ENCODE results near the gene PUS3.

Gene PUS3

GRCh38 chr11:125934473-125934872 is 31.5 kb upstream of the PUS3 start:
- no peaks in the 10 kb centered on the region for H3K27me3 ChIP-seq (ENCODE audit: control insufficient read depth, insufficient read depth, low read length)
- H3K36me3 ChIP-seq (ENCODE audit: control insufficient read depth, insufficient read depth, low read length): no peaks in the 10 kb centered on the region
- H3K27ac ChIP-seq (ENCODE audit: low read depth, low read length): no peak overlapping the region
- H3K9ac ChIP-seq (ENCODE audit: low read length): no peak overlapping the region
- peaks cover 23% of the 10 kb centered on the region for H3K4me1 ChIP-seq (ENCODE audit: control insufficient read depth, insufficient read depth, low read length)
- no peak overlapping the region for H3K4me3 ChIP-seq (ENCODE audit: low read length)

DNA sequence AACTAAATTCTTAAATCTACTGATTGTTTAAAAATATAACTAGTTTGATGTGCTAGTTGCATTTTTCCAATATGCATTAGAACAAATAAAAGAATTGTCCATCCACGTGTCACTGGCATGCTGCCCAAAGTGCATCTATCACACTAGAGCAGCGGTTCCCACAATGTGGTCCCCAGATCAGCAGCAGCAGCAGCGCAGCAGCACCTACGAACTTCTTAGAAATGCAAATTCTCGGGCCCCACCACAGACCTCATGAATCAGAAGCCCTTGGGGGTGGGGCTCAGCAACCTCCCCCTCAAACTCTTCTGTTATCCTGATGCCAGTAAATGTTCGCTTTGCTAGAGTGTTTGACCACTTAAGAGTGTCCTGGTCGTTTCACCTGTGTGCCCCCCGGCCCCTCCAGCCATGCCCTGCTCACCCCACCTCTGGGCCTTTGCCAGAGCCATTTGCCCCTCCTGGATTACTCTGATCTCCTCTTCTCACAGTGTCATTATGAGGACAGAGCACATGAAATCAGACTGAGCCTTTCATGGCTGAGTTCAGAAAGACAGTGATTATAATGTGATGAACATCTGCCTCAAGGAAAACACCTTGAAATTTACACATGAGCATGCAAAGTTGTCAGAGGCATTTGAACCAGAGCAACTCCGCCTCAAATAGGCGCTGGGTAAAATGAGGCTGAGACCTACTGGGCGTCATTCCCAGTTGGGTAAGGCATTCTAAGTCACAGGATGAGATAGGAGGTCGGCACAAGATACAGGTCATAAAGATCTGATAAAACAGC is 30.2 kb upstream of the PUS3 start:
- Histone ChIP-seq H3K27ac (ENCODE audit: low read depth, low read length) (no peak overlapping the region), H3K4me3 (ENCODE audit: low read length) (no peak overlapping the region), H3K27me3 (ENCODE audit: control insufficient read depth, insufficient read depth, low read length) (no peaks in the 10 kb centered on the region), H3K36me3 (ENCODE audit: control insufficient read depth, insufficient read depth, low read length) (no peaks in the 10 kb centered on the region), H3K9ac (ENCODE audit: low read length) (no peak overlapping the region), H3K4me1 (ENCODE audit: control insufficient read depth, insufficient read depth, low read length) (peaks cover 12% of the 10 kb centered on the region)

GRCh38 chr11:125932301-125932700 is 29.3 kb upstream of the PUS3 start:
- Histone ChIP-seq H3K9ac (ENCODE audit: low read length) (no peak overlapping the region), H3K36me3 (ENCODE audit: control insufficient read depth, insufficient read depth, low read length) (no peaks in the 10 kb centered on the region), H3K4me1 (ENCODE audit: control insufficient read depth, insufficient read depth, low read length) (peaks cover 10% of the 10 kb centered on the region), H3K27me3 (ENCODE audit: control insufficient read depth, insufficient read depth, low read length) (no peaks in the 10 kb centered on the region), H3K27ac (ENCODE audit: low read depth, low read length) (no peak overlapping the region), H3K4me3 (ENCODE audit: low read length) (no peak overlapping the region)

- Histone ChIP-seq H3K9ac (ENCODE audit: low read length) (no peak overlapping the region), H3K36me3 (ENCODE audit: control insufficient read depth, insufficient read depth, low read length) (no peaks in the 10 kb centered on the region), H3K27ac (ENCODE audit: low read depth, low read length) (no peak overlapping the region), H3K4me1 (ENCODE audit: control insufficient read depth, insufficient read depth, low read length) (peaks cover 10% of the 10 kb centered on the region), H3K27me3 (ENCODE audit: control insufficient read depth, insufficient read depth, low read length) (no peaks in the 10 kb centered on the region), H3K4me3 (ENCODE audit: low read length) (no peak overlapping the region)
These were observed 28.7 kb upstream of the PUS3 start for GRCh38 chr11:125931668-125932067.

- Histone ChIP-seq H3K27ac (ENCODE audit: low read depth, low read length) (no peak overlapping the region), H3K36me3 (ENCODE audit: control insufficient read depth, insufficient read depth, low read length) (no peaks in the 10 kb centered on the region), H3K4me3 (ENCODE audit: low read length) (no peak overlapping the region), H3K4me1 (ENCODE audit: control insufficient read depth, insufficient read depth, low read length) (peaks cover 10% of the 10 kb centered on the region), H3K9ac (ENCODE audit: low read length) (no peak overlapping the region), H3K27me3 (ENCODE audit: control insufficient read depth, insufficient read depth, low read length) (no peaks in the 10 kb centered on the region)
These were observed 28.1 kb upstream of the PUS3 start for GRCh38 chr11:125931116-125931515.

DNA sequence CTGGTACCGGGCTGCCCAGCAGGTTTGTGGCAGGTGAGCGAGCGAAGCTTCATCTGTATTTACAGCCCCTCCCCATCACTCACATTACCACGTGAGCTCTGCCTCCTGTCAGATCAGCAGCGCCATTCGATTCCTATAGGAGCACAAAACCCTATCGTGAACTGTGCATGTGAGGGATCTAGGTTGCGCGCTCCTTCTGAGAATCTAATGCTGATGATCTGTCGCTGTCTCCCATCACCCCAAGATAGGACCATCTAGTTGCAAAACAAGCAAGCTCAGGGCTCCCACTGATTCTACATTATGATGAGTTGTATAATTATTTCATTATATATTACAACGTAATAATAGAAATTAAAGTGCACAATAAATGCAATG is 27.1 kb upstream of the PUS3 start:
- H3K4me3 ChIP-seq (ENCODE audit: low read length): no peak overlapping the region
- no peak overlapping the region for H3K27ac ChIP-seq (ENCODE audit: low read depth, low read length)

DNA sequence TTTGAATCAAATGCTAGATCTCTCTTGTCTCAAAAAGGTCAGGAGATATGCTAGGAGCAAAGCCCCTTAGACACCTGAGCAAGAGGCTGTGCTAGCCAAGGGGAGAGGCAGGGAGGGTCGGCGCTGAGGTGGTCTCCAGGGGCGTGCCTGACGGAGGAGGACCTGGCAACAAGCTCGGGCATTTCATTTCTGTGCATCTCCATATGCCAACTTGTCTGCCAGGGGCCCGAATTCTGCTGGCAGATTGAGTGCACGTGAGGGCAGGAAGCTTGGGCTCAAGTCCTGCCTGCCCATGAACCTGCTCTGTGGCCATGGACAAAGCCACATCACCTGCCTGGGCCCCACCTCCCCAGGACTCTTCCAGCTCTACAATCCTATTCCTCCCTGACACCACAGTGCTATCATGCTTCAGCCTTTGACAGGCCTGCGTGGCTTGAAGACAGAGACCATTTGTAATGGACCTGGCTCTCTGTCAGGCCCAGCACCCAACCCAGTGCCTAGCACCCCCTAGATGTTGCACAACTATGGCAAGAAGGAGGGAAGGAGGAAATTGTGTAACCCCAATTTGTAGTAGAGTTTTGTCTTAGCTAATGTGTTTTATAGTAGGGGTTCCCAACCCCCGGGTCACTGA is 26.6 kb upstream of the PUS3 start:
- Histone ChIP-seq H3K9ac (ENCODE audit: low read length) (no peak overlapping the region), H3K36me3 (ENCODE audit: control insufficient read depth, insufficient read depth, low read length) (no peaks in the 10 kb centered on the region), H3K27ac (ENCODE audit: low read depth, low read length) (no peak overlapping the region), H3K27me3 (ENCODE audit: control insufficient read depth, insufficient read depth, low read length) (no peaks in the 10 kb centered on the region), H3K4me1 (ENCODE audit: control insufficient read depth, insufficient read depth, low read length) (peaks cover 10% of the 10 kb centered on the region), H3K4me3 (ENCODE audit: low read length) (no peak overlapping the region)

More for the DNA sequence above, 27.1 kb upstream of the PUS3 start:
- H3K9ac ChIP-seq (ENCODE audit: low read length): no peak overlapping the region
- peaks cover 10% of the 10 kb centered on the region for H3K4me1 ChIP-seq (ENCODE audit: control insufficient read depth, insufficient read depth, low read length)
- H3K36me3 ChIP-seq (ENCODE audit: control insufficient read depth, insufficient read depth, low read length): no peaks in the 10 kb centered on the region
- H3K27me3 ChIP-seq (ENCODE audit: control insufficient read depth, insufficient read depth, low read length): no peaks in the 10 kb centered on the region

DNA sequence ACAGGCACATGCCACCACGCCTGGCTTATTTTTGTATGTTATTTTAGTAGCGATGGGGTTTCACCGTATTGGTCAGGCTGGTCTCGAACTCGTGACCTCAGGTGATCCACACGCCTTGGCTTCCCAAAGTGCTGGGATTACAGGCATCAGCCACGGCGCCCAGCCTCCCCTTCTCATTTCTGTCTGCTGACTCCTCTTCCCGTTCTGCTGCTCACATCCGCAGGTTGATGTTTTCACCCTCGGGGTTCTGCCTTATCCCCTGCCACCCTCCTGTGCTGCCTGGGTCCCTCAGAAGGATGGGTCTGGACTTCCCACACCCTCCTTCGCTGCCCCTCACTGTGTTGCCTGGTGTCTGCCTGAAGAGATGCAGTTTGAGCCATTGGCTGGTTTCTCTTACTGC is 23.7 kb upstream of the PUS3 start:
- H3K36me3 ChIP-seq (ENCODE audit: control insufficient read depth, insufficient read depth, low read length): no peaks in the 10 kb centered on the region
- no peak overlapping the region for H3K27ac ChIP-seq (ENCODE audit: low read depth, low read length)
- H3K4me3 ChIP-seq (ENCODE audit: low read length): no peak overlapping the region
- no peaks in the 10 kb centered on the region for H3K27me3 ChIP-seq (ENCODE audit: control insufficient read depth, insufficient read depth, low read length)
- peaks cover 7% of the 10 kb centered on the region for H3K4me1 ChIP-seq (ENCODE audit: control insufficient read depth, insufficient read depth, low read length)
- no peak overlapping the region for H3K9ac ChIP-seq (ENCODE audit: low read length)

- no peak overlapping the region for H3K27ac ChIP-seq (ENCODE audit: low read depth, low read length)
- H3K36me3 ChIP-seq (ENCODE audit: control insufficient read depth, insufficient read depth, low read length): no peaks in the 10 kb centered on the region
- H3K9ac ChIP-seq (ENCODE audit: low read length): no peak overlapping the region
- no peak overlapping the region for H3K4me3 ChIP-seq (ENCODE audit: low read length)
- no peaks in the 10 kb centered on the region for H3K27me3 ChIP-seq (ENCODE audit: control insufficient read depth, insufficient read depth, low read length)
- H3K4me1 ChIP-seq (ENCODE audit: control insufficient read depth, insufficient read depth, low read length): no peaks in the 10 kb centered on the region
These were observed 22.8 kb upstream of the PUS3 start for GRCh38 chr11:125925804-125926203.

GRCh38 chr11:125925247-125925740 is 22.3 kb upstream of the PUS3 start:
- Histone ChIP-seq H3K4me3 (ENCODE audit: low read length) (no peak overlapping the region), H3K36me3 (ENCODE audit: control insufficient read depth, insufficient read depth, low read length) (no peaks in the 10 kb centered on the region), H3K27ac (ENCODE audit: low read depth, low read length) (no peak overlapping the region), H3K4me1 (ENCODE audit: control insufficient read depth, insufficient read depth, low read length) (no peaks in the 10 kb centered on the region), H3K9ac (ENCODE audit: low read length) (no peak overlapping the region), H3K27me3 (ENCODE audit: control insufficient read depth, insufficient read depth, low read length) (no peaks in the 10 kb centered on the region)

DNA sequence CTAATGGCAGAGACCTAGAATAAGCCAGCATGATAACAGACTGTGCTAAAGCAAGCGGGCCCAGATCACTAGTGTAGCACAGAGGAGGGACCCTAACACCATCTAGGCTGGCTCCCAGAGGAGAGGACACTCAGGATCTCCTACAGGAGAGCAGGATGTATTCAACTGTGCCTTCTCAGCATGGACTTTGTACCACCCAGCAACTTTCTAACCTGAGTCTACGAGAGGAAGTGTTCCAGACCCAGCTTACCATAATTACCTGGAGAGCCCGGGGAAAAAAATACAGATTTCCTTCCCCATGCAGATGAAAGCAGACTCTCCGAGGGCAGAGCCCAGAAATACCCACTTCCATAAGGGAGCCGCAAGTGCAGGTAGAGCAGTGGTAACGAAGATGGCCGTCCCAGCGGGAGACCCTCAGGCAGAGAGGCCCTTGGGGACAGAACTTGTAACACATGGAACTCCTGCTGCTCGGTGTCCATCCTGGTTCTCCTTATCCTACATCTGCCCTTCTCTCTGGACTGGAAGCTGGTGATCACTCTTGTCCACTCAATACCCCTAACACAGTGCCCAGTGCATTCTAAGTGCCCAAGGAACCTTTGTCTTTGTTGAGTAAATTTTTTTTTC is 21.5 kb upstream of the PUS3 start:
- no peaks in the 10 kb centered on the region for H3K27me3 ChIP-seq (ENCODE audit: control insufficient read depth, insufficient read depth, low read length)
- no peak overlapping the region for H3K9ac ChIP-seq (ENCODE audit: low read length)
- no peak overlapping the region for H3K27ac ChIP-seq (ENCODE audit: low read depth, low read length)
- no peaks in the 10 kb centered on the region for H3K4me1 ChIP-seq (ENCODE audit: control insufficient read depth, insufficient read depth, low read length)
- no peak overlapping the region for H3K4me3 ChIP-seq (ENCODE audit: low read length)
- no peaks in the 10 kb centered on the region for H3K36me3 ChIP-seq (ENCODE audit: control insufficient read depth, insufficient read depth, low read length)

- Histone ChIP-seq H3K9ac (ENCODE audit: low read length) (no peak overlapping the region), H3K4me1 (ENCODE audit: control insufficient read depth, insufficient read depth, low read length) (no peaks in the 10 kb centered on the region), H3K4me3 (ENCODE audit: low read length) (no peak overlapping the region), H3K36me3 (ENCODE audit: control insufficient read depth, insufficient read depth, low read length) (no peaks in the 10 kb centered on the region), H3K27me3 (ENCODE audit: control insufficient read depth, insufficient read depth, low read length) (no peaks in the 10 kb centered on the region), H3K27ac (ENCODE audit: low read depth, low read length) (no peak overlapping the region)
These were observed 20.6 kb upstream of the PUS3 start for GRCh38 chr11:125923633-125924032.

Measured in rectal smooth muscle tissue (tissue), 1 donor.